Activated naive CD4-positive, alpha-beta T cell treated with anti-CD3 and anti-CD28 coated beads, Interleukin-2, amount 50 U/mL, for 72 hours (primary cell): ENCODE data around the gene TEAD1. TPM values are rescaled to one million over a fixed set of nuclear protein-coding genes. Genes with fewer than 3 reads are reported as not detected.

Experiments used
- ATAC-seq, 2 donors: fragments of 150-1000 bp; cut with Tn5 transposase; 2 replicates each; pipeline ENCODE4 v1.10.0; 2021; ENCODE audit warnings: mild to moderate bottlenecking in 2 of 2, moderate library complexity in 2 of 2
- DNase-seq, 2 donors: peaks; one replicate each; pipeline ENCODE4 v3.0.0; 2021 to 2022; ENCODE audit warnings: low spot score in 2 of 2
- H3K27ac Mint-ChIP-seq, 2 donors: one replicate each; pipeline ENCODE4 v1.8.0; 2022; ENCODE audit warnings: mild to moderate bottlenecking in 2 of 2, mixed read lengths in 2 of 2
- H3K36me3 Mint-ChIP-seq, 2 donors: one replicate each; pipeline ENCODE4 v1.8.0; 2022; ENCODE audit warnings: mixed read lengths in 2 of 2
- H3K9me3 Mint-ChIP-seq, 2 donors: one replicate each; pipeline ENCODE4 v1.8.0; 2022; ENCODE audit warnings: mixed read lengths in 2 of 2
- total RNA-seq, 2 donors: library from RNA; stranded (reverse); gene quantifications; one replicate each; pipeline ENCODE4 v1.2.3, GENCODE V29; 2022

Gene TEAD1
- total RNA-seq, 2 donors from 2014 or later: 0.14 to 0.18 TPM

DNA sequence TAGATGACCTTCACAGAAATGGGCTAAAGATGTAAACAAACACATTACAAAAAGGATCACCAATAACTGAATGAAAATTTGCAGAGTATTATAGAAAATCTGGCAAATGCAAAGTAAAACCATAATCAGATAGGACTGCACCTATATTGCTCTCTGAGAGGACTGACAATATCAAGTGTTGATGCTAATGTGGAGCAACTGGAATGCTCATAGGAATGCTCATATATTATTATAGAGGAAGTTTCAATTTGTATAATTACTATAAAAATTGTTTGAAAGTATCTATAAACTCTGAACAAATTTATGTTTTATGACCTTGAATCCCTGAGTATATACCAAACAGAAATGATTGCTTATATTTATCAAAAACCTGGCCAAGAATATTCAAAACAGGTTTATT, 18.4 kb upstream of the TEAD1 start:
- Mint-ChIP-seq H3K27ac (no peak overlapping the region), H3K9me3 (no peaks in the 10 kb centered on the region), H3K36me3 (no peaks in the 10 kb centered on the region)
- DNase-seq (no peak), ATAC-seq (no peak)

DNA sequence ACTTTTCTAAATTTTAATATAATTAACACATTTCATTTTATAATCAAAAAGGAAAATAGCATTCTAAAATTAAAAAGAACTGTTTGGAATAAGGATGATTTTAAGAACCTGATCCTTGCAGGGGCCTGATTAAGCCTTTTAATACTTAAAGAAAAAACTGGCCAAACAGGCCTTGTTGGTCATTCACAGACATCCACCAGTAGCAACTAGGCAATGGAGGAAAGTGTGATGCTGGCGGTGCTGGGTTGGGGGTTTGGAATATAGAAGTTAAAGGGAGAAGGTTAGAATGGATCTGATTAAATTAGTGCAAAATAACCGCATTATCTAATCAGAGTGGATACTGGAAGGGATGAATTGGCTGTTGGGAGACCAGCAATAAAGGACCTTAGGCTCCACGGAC, 16.9 kb upstream of the TEAD1 start:
- ATAC-seq: no peak
- H3K9me3 Mint-ChIP-seq: no peaks in the 10 kb centered on the region
- no peaks in the 10 kb centered on the region for H3K36me3 Mint-ChIP-seq
- no peak for DNase-seq
- H3K27ac Mint-ChIP-seq: no peak overlapping the region

DNA sequence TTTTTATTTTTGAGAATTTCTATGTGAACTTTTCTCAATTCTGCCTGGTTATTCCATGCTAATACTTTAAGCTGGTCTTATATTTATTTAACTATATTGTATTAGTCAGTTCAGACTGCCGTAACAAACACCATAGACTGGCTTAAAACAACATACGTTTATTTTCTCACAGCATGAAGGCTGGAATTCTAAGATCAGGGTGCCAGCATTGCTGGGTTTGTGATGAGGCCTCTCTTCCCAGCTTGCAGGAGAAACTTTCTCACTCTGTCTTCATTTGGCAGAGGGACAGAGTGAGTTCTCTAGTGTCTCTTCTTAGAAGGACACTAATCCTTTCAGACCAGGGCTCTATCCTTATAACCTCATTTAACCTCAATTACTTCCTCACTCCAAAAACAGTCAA, 16.2 kb upstream of the TEAD1 start:
- H3K27ac Mint-ChIP-seq: no peak overlapping the region
- ATAC-seq (no peak), DNase-seq (no peak)
- no peaks in the 10 kb centered on the region for H3K36me3 Mint-ChIP-seq
- H3K9me3 Mint-ChIP-seq: no peaks in the 10 kb centered on the region

DNA sequence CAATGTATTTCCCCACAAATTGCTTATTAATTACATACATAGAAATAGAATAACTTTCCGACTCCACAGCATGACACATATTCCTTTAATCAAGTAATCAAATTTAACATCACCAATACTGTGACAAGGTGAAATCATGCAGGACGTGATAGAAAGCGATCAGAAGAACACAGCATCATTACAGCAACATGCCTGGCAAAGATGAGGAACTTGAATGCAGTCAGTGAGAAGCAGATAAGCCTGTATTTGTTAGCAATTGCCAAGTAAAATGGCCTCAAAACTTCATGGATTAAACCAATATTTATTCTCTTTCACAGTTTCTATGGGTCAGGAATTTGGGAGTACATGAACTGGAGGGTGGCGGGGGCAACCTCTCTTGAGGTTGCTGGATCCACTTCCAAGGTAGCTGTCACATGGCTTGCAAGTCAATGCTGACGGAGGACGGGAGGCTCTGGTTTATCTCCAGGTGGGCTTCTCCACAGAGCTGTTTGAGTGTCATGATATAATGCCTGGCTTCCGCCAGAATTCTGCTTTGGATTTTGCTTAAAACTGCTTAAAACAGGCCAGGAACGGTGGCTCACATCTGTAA, 12.0 kb upstream of the TEAD1 start:
- H3K9me3 Mint-ChIP-seq: peaks cover under 1 to 4% of the 10 kb centered on the region in 2 donors
- DNase-seq (no peak), ATAC-seq (no peak)
- no peak overlapping the region for H3K27ac Mint-ChIP-seq
- H3K36me3 Mint-ChIP-seq: peaks cover 0 to 7% of the 10 kb centered on the region in 2 donors

DNA sequence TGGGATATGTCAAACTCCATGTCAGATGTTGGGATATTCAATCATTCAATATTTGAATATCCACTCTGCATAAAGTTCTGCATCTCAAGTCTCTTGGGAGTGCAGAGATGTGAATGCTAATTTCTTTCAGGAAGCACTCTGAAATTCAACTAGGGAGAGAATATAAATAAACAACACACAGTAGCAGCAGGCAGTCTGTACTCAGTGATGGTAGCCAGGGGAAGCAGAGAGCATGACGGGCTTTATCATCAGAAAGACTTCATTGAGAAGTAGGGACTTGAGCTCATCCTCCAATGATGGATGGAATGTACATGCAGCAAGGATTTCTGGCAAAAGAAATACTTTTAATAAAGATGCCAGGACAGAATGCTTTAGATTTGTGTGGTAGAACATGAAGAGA, 9.8 kb upstream of the TEAD1 start:
- no peak for DNase-seq
- Mint-ChIP-seq H3K36me3 (peaks cover 0 to 13% of the 10 kb centered on the region in 2 donors), H3K27ac (no peak overlapping the region), H3K9me3 (peaks cover 4 to 11% of the 10 kb centered on the region in 2 donors)
- ATAC-seq: no peak

DNA sequence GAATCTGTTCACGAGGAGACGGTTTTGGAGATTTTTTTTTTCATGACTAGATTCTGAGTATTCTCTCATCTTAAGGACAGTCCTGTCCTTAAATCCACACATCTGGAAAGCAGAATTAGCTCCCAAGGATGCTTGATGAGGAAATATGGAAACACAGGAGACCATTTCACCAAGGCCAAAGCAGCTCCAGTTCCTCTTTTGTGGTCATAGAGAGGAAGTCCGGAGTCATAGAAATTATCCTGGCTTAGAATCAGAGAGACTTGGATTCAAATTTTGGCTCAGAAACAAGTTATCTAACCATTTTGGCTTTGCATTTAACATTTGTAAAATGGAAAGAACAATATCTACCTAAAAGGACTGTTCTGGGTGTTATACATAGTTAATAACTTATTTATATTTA, 7.3 kb upstream of the TEAD1 start:
- H3K9me3 Mint-ChIP-seq: peaks cover 4 to 12% of the 10 kb centered on the region in 2 donors
- peaks cover 0 to 15% of the 10 kb centered on the region in 2 donors for H3K36me3 Mint-ChIP-seq
- no peak for DNase-seq
- no peak overlapping the region for H3K27ac Mint-ChIP-seq
- no peak for ATAC-seq

DNA sequence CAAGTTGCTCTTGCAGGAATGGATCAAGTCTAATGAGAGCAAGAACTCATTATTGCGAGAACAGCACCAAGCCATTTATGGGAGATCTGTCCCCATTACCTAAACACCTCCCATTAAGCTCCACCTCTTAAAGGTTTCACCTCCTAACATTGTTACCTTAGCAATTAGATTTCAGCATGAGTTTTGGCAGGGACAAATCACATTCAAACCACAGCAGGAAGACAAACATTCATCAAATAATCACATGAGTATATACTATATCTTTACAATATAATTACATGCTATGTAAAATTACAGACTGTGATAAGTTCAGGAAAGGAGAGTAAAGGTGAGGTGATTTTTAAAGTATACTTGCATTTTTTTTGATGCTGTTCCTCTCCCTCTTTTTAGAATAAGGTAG, 6.6 kb upstream of the TEAD1 start:
- ATAC-seq (no peak), DNase-seq (no peak)
- Mint-ChIP-seq H3K9me3 (peaks cover 4 to 16% of the 10 kb centered on the region in 2 donors), H3K36me3 (peaks cover 0 to 19% of the 10 kb centered on the region in 2 donors), H3K27ac (no peak overlapping the region)

DNA sequence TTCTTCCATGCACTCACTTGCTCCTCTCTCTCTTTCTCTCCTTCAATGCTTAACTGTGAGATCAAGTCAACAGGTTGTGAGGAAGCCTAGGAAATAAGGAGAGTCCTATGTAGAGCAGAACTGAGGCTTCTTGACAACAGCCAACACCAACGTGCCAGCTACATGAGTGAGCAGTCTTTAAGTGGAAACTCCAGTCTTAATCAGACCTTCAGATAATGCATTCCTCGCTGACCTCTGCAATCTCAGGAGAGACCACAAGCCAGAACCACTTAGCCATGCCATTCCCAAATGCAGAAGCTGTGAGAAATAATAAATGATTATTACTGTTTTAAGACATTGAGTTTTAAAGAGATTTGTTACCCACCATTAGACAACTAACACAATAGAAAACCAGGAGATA, 6.1 kb upstream of the TEAD1 start:
- Mint-ChIP-seq H3K36me3 (peaks cover 0 to 19% of the 10 kb centered on the region in 2 donors), H3K9me3 (peaks cover 4 to 16% of the 10 kb centered on the region in 2 donors), H3K27ac (no peak overlapping the region)
- DNase-seq (no peak), ATAC-seq (no peak)

DNA sequence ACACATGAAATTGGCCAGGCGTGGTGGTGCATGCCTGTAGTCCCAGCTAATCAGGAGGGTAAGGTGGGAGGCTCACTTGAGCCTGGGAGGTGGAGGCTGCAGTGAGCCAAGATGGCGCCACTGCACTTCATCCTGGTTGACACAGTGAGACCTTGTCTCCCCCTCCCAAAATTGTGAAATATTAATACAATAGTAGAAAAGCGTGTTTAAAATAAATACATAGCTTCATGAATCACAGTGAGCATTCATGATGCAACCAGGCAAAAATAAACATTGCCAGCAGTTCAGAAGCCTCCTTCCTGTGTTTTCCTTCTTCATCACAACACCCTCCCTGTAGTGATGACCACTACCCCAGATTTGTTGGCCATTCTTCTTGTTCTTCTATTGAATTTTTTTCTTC, 4.3 kb upstream of the TEAD1 start:
- peaks cover 0 to 12% of the 10 kb centered on the region in 2 donors for H3K36me3 Mint-ChIP-seq
- ATAC-seq: no peak
- H3K9me3 Mint-ChIP-seq: peaks cover 4 to 16% of the 10 kb centered on the region in 2 donors
- DNase-seq: no peak
- no peak overlapping the region for H3K27ac Mint-ChIP-seq

DNA sequence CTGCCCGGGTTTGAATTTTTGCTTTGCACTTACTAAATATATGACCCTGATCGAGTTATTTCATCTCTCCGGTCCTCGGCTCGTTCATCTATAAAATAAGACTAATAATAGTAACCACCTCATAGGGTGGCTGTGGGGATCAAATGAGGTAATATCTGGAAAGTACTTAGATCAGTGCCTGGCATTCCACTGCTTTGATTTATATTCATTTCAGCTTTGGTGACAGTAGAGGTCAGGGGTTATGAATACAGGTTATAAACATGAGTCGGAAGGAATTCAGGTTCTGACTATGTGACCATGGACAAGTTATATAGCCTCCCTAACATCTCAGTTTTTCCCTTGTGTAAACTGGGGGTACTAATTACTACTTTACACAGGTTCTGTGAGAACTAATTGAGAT, 2.9 kb upstream of the TEAD1 start:
- Mint-ChIP-seq H3K9me3 (peaks cover 0 to 16% of the 10 kb centered on the region in 2 donors), H3K36me3 (peaks cover 0 to 12% of the 10 kb centered on the region in 2 donors), H3K27ac (no peak overlapping the region)
- DNase-seq (no peak), ATAC-seq (no peak)

DNA sequence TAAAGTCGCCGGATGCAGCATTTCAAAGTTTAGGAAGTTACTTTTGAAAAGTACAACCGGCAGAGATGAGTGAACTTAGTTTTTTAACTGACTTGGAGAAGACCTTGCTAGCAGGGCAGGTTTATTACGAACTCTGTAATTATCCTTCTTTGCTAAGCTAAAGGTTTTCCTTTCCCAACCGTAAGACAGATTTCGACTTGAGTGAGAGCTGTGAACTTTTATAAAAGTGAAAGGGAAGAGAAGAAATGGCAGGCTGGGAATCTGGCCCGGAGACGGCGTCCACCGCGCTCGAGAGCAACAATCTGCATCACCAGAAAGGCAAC, 659 bp upstream of the TEAD1 start:
- H3K9me3 Mint-ChIP-seq: peaks cover 0 to 12% of the 10 kb centered on the region in 2 donors
- no peak for DNase-seq
- no peak for ATAC-seq
- H3K27ac Mint-ChIP-seq: no peak overlapping the region
- peaks cover 0 to 12% of the 10 kb centered on the region in 2 donors for H3K36me3 Mint-ChIP-seq

DNA sequence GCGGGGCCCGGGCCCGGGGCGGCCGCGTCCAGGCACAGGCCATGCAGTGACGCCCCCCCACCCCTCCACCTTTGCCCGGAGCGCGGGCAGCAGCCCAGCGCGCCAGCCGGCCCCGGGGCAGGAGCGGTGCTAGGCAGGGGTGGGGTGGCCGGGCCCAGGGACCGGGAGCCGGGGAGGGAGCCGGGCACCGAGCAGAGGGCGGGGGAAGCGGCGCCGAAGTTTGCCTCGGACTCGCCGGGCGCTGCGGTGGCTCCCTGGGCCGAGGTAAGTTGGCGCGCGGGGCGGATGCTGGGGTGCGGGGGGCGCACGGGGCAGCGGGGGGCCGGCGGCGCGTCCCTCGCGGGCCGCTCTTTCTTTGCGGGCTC, 332 bp downstream of the TEAD1 start:
- peak in 1 of 2 donors; percentile 8 for DNase-seq
- H3K36me3 Mint-ChIP-seq: peaks cover 0 to 4% of the 10 kb centered on the region in 2 donors

DNA sequence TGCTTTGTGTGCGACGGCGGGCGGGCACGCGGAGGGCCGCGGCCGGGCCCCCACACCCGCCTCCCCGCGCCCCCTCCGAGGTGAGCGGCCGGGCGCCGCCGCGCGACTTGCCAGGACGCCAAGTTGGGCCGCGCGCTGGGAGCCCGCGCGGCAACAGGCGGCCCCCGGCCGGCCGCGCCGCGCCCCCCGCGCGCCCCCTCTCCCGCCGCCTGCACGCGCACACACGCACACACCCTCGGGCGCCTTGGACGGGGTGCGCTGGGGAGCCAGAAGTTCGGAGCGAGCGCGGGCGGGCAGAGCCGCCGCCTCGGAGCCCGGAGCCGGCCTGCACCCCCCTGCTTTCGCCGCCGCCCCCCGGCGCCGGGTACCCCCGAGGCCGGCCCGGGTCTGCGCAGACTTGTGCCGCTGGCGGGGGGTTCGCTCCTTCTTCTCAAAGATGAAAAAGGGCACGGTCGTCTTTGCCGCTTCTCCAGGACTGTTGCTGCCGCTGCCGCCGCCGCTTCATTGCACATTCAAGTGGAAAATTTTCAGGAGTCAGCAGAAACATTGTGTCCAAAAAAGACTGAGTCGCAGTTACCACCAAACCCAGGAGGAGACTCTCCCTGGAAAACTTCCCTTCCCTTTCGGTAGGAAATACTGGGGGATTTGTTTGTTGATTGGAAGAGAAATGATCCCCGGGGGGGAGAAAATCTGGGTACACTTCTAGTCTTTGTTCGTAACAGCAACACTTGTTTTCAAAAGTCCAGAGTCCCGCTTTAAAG, 895 bp downstream of the TEAD1 start:
- ATAC-seq: peak in 1 of 2 donors; percentile 4
- Mint-ChIP-seq H3K27ac (no peak overlapping the region), H3K36me3 (peaks cover 0 to 4% of the 10 kb centered on the region in 2 donors), H3K9me3 (peaks cover 0 to 4% of the 10 kb centered on the region in 2 donors)
- no peak for DNase-seq

More for the DNA sequence above, 332 bp downstream of the TEAD1 start:
- Mint-ChIP-seq H3K9me3 (peaks cover 0 to 4% of the 10 kb centered on the region in 2 donors), H3K27ac (no peak overlapping the region)
- ATAC-seq: peak; percentile 52 to 54

DNA sequence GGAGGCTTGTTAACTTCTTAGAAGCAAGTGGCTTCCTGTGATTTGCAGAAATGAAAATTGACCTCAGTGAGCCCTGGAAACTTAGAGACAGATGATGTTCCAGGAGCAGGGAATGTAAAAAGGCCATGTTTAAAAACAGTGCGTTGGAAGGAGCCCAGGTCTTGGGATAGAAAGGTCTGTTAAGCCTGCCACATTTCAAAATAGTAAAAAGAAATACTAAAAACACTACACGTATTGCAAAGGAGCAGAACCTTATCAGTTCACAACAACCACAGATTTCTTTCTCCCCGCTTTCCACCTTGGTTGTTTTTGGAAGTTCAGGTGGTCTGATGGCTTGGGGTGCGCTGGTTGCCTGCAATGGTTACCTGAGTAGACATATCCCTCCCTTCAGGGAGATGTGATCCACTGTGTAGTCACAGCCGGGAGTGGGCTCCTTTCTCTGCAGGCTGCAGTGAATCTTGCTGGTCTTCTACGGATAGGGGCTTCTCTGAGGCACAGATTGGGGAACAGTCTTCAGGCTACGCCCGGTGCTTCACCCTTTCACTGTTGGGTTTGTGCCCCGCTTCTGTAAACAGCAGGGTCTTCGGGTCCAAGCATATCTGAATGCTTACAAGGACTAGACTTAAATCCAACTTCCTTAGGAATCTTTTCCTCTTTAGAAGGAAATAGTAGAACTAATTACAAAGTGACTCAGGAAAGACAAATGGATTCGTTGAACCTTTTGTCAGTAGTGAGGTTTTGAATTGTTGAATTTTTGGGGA, 1.9 kb downstream of the TEAD1 start:
- no peak for ATAC-seq
- Mint-ChIP-seq H3K36me3 (peaks cover 0 to 4% of the 10 kb centered on the region in 2 donors), H3K27ac (no peak overlapping the region), H3K9me3 (peaks cover 0 to 4% of the 10 kb centered on the region in 2 donors)
- no peak for DNase-seq

DNA sequence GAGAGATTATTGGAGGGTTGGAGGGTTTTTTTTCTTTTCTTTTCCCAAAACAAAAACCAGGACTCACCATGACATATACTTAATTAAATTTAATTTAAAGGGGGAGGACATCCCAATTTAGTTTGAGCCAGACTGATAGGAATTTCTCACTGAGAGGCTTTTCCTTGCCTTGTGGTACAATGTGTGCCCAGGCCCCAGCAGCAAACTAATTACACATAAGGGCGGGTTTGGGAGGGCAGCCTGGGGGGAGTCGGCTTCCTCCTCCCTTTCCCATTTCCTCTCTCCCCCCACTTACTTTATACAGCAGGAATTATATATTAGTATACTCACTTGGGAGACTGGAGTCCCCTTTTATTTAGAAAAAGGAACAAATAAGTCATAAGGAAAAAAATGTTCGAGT, 2.9 kb downstream of the TEAD1 start:
- peaks cover 0 to 8% of the 10 kb centered on the region in 2 donors for H3K36me3 Mint-ChIP-seq
- DNase-seq: no peak
- peaks cover 0 to 4% of the 10 kb centered on the region in 2 donors for H3K9me3 Mint-ChIP-seq
- ATAC-seq: no peak
- no peak overlapping the region for H3K27ac Mint-ChIP-seq

DNA sequence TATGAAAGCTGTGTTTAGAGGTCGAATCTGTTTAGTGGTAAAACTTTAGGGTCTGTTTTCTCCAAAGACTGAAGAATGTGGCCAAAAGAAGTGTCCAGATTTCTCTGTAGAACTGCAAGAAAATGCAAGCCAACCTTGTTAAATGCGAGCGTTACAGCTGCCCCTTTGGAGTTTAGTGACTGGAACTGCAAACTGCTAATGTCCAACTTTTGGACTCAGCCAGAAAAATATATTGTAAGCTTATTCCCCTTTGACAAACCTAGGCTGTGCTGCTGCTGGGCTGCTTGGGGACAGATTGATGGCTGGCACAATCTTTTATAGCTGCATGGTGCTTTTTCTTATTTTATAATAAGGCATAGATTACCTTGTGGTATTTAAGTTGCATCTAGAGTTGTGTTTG, 3.9 kb downstream of the TEAD1 start:
- peaks cover 0 to 7% of the 10 kb centered on the region in 2 donors for H3K36me3 Mint-ChIP-seq
- H3K27ac Mint-ChIP-seq: no peak overlapping the region
- H3K9me3 Mint-ChIP-seq: no peaks in the 10 kb centered on the region
- ATAC-seq: no peak
- DNase-seq: no peak

DNA sequence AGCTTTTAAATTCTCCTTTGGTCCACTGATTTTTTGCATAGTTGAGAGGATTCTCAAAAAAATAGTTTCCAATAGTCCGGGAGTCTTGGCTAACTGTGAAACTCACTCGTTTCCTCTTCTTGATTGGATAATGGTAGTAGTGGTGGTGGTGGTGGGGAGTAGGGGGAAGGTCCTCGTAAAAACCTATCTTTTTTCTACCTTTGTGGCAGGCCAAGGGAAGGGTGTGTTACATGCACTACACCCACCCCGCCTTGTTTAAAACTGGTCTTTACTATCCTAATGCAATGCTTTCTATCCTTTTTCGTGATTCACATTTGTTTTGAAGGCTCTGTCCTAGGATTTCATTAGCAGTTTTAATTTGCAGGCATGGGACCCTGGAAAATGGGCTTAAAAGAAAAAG, 4.8 kb downstream of the TEAD1 start:
- no peak overlapping the region for H3K27ac Mint-ChIP-seq
- ATAC-seq (no peak), DNase-seq (no peak)
- peaks cover 0 to 7% of the 10 kb centered on the region in 2 donors for H3K36me3 Mint-ChIP-seq
- no peaks in the 10 kb centered on the region for H3K9me3 Mint-ChIP-seq
